DND-41 (cell line): Measurements from ENCODE around the gene BPIFB3.

Source experiments
- EZH2 ChIP-seq: IDR thresholded peaks from 3 replicates; pipeline ENCODE4 v1.6.1; 2012; ENCODE audit warnings: borderline replicate concordance, low read depth, mild to moderate bottlenecking, moderate library complexity, low read length, inconsistent platforms; ENCODE audit not compliant: severe bottlenecking
- TF ChIP-seq, protein P1 (sequence below): IDR thresholded peaks from 2 replicates; pipeline ENCODE4 v1.5.1; 2012; ENCODE audit warnings: borderline replicate concordance, low read length, moderate library complexity, mild to moderate bottlenecking; ENCODE audit not compliant: poor library complexity, severe bottlenecking; ENCODE audit errors: extremely low read depth

- TF ChIP-seq, protein P1, sequence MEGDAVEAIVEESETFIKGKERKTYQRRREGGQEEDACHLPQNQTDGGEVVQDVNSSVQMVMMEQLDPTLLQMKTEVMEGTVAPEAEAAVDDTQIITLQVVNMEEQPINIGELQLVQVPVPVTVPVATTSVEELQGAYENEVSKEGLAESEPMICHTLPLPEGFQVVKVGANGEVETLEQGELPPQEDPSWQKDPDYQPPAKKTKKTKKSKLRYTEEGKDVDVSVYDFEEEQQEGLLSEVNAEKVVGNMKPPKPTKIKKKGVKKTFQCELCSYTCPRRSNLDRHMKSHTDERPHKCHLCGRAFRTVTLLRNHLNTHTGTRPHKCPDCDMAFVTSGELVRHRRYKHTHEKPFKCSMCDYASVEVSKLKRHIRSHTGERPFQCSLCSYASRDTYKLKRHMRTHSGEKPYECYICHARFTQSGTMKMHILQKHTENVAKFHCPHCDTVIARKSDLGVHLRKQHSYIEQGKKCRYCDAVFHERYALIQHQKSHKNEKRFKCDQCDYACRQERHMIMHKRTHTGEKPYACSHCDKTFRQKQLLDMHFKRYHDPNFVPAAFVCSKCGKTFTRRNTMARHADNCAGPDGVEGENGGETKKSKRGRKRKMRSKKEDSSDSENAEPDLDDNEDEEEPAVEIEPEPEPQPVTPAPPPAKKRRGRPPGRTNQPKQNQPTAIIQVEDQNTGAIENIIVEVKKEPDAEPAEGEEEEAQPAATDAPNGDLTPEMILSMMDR = no peak
- no peak for TF ChIP-seq EZH2
Observed at GRCh38 chr20:33105316-33105924, 51.7 kb downstream of the BPIFB3 start.
